Nephron progenitor cell (in vitro differentiated cells): Measurements from ENCODE around the gene CC2D1A.

Source experiments
- DNase-seq: peaks from one replicate; pipeline ENCODE4 v3.0.0; 2021
- H3K27ac Mint-ChIP-seq: 2 replicates; pipeline ENCODE4 v1.8.0; 2021; ENCODE audit warnings: mild to moderate bottlenecking, moderate library complexity, mixed read lengths
- H3K27me3 Mint-ChIP-seq: 2 replicates; pipeline ENCODE4 v1.8.0; 2021; ENCODE audit warnings: mild to moderate bottlenecking, low read depth, mixed read lengths; ENCODE audit not compliant: poor library complexity
- H3K36me3 Mint-ChIP-seq: 2 replicates; pipeline ENCODE4 v1.8.0; 2021; ENCODE audit warnings: low read depth, mixed read lengths
- H3K4me1 Mint-ChIP-seq: 2 replicates; pipeline ENCODE4 v1.8.0; 2021; ENCODE audit warnings: mixed read lengths
- H3K4me3 Mint-ChIP-seq: 2 replicates; pipeline ENCODE4 v1.8.0; 2021; ENCODE audit warnings: mild to moderate bottlenecking, moderate library complexity, mixed read lengths
- H3K9me3 Mint-ChIP-seq: 2 replicates; pipeline ENCODE4 v1.8.0; 2021; ENCODE audit warnings: mild to moderate bottlenecking, moderate library complexity, mixed read lengths
- CTCF ChIP-seq: fragments of 200-600 bp; sonication (generic); IDR thresholded peaks from 2 replicates; pipeline ENCODE4 v1.5.0; 2021; ENCODE audit warnings: antibody characterized with exemption

The CC2D1A gene

DNA sequence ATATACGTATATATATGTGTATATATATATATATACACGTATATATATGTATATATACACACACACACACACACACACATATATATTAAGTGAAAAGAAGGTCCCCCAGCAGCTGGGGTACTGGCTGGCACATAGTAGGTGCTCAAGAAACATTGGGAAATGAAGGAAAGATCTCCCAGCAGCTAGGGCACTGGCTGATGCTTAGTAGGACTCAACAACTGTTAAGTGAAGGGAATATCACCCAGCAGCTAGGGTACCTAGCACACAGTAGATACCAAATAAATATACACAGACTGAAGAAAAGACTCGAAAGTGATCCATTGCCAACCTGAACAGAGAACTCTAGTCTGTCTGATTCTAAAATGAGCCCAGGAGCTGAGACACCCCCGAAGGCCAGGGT is 20.0 kb downstream of the CC2D1A start:
- H3K4me3 Mint-ChIP-seq = no peak overlapping the region
- peaks cover 3% of the 10 kb centered on the region for H3K9me3 Mint-ChIP-seq

GRCh38 chr19:13926715-13927114 is 20.7 kb downstream of the CC2D1A start:
- peak overlapping the region; percentile 71 for H3K27ac Mint-ChIP-seq
- TF ChIP-seq CTCF = no peak
- no peaks in the 10 kb centered on the region for H3K4me1 Mint-ChIP-seq
- peaks cover 47% of the 10 kb centered on the region for H3K36me3 Mint-ChIP-seq
- no peaks in the 10 kb centered on the region for H3K27me3 Mint-ChIP-seq
- H3K9me3 Mint-ChIP-seq = no peaks in the 10 kb centered on the region
- no peak overlapping the region for H3K4me3 Mint-ChIP-seq
- no peak for DNase-seq

More for the DNA sequence above, 20.0 kb downstream of the CC2D1A start:
- Mint-ChIP-seq H3K36me3 (peaks cover 54% of the 10 kb centered on the region), H3K27me3 (no peaks in the 10 kb centered on the region), H3K27ac (no peak overlapping the region), H3K4me1 (no peaks in the 10 kb centered on the region)
- no peak for TF ChIP-seq CTCF
- no peak for DNase-seq

DNA sequence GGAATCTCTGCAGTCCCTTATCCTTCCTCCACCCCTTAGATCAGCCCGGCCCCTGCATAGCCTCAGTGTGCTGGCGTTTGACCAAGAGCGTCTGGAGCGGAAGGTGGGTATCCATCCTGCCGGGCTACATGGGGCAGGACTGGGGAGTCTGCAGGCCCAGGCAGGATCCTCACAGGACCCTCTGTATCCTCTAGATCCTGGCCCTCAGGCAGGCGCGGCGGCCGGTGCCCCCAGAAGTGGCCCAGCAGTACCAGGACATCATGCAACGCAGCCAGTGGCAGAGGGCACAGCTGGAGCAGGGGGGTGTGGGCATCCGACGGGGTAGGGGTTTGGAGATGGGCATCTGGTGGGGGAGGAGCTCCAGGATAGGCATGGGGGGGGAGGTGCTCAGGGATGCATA is 23.3 kb downstream of the CC2D1A start:
- TF ChIP-seq CTCF = no peak
- Mint-ChIP-seq H3K9me3 (no peaks in the 10 kb centered on the region), H3K4me1 (peaks cover 8% of the 10 kb centered on the region), H3K27ac (no peak overlapping the region), H3K4me3 (no peak overlapping the region), H3K27me3 (no peaks in the 10 kb centered on the region), H3K36me3 (peaks cover 27% of the 10 kb centered on the region)
- no peak for DNase-seq

GRCh38 chr19:13929956-13930355 is 24.0 kb downstream of the CC2D1A start:
- Mint-ChIP-seq H3K27me3 (no peaks in the 10 kb centered on the region), H3K4me3 (no peak overlapping the region), H3K9me3 (no peaks in the 10 kb centered on the region), H3K36me3 (peaks cover 23% of the 10 kb centered on the region), H3K4me1 (peaks cover 15% of the 10 kb centered on the region), H3K27ac (no peak overlapping the region)
- no peak for TF ChIP-seq CTCF
- DNase-seq = no peak

GRCh38 chr19:13930402-13930801 is 24.4 kb downstream of the CC2D1A start:
- no peak for DNase-seq
- TF ChIP-seq CTCF = no peak
- peaks cover 19% of the 10 kb centered on the region for H3K4me1 Mint-ChIP-seq
- H3K9me3 Mint-ChIP-seq = no peaks in the 10 kb centered on the region
- peaks cover 3% of the 10 kb centered on the region for H3K27me3 Mint-ChIP-seq
- peaks cover 19% of the 10 kb centered on the region for H3K36me3 Mint-ChIP-seq
- no peak overlapping the region for H3K4me3 Mint-ChIP-seq
- no peak overlapping the region for H3K27ac Mint-ChIP-seq

GRCh38 chr19:13931391-13932148 is 25.6 kb downstream of the CC2D1A start:
- H3K27me3 Mint-ChIP-seq = peaks cover 6% of the 10 kb centered on the region
- H3K36me3 Mint-ChIP-seq = peaks cover 16% of the 10 kb centered on the region
- DNase-seq = no peak
- no peak overlapping the region for H3K27ac Mint-ChIP-seq
- H3K4me3 Mint-ChIP-seq = no peak overlapping the region
- no peaks in the 10 kb centered on the region for H3K9me3 Mint-ChIP-seq
- H3K4me1 Mint-ChIP-seq = peaks cover 29% of the 10 kb centered on the region
- no peak for TF ChIP-seq CTCF
